Measurements from ENCODE around the gene GLMP.

GRCh38 chr1:156246241-156246780 is 49.2 kb downstream of the GLMP start:
- no peak for TF ChIP-seq TAF1 (IDR thresholded peaks at IDR 0.05; ENCODE audit: low read depth)
- TF ChIP-seq FOXM1 (IDR thresholded peaks at IDR 0.05; ENCODE audit: borderline replicate concordance, low read depth) = no peak
- no peak for TF ChIP-seq CREB1 (IDR thresholded peaks at IDR 0.05; ENCODE audit: low read depth)
- TF ChIP-seq EGR1 (IDR thresholded peaks at IDR 0.05) = no peak
- no peak for TF ChIP-seq TCF12 (IDR thresholded peaks at IDR 0.05; ENCODE audit: low read depth)
- TF ChIP-seq REST (IDR thresholded peaks at IDR 0.05; ENCODE audit: low read depth) = no peak
- no peak for TF ChIP-seq MAX (IDR thresholded peaks at IDR 0.05)
- TF ChIP-seq TEAD4 (IDR thresholded peaks at IDR 0.05) = no peak
- TF ChIP-seq EP300 (IDR thresholded peaks at IDR 0.05; ENCODE audit: borderline replicate concordance) = no peak
- no peak for TF ChIP-seq ZBTB7A (IDR thresholded peaks at IDR 0.05; ENCODE audit: low read depth)
- TF ChIP-seq USF1 (IDR thresholded peaks at IDR 0.05) = no peak
- no peak for TF ChIP-seq NFIC (IDR thresholded peaks at IDR 0.05)

Measured in Ishikawa (cell line).